ENCODE data around the gene TTC7B. TPM values are rescaled to one million over a fixed set of nuclear protein-coding genes. Genes with fewer than 3 reads are reported as not detected.

Gene TTC7B
- total RNA-seq, 1 experiment from 2014 or later: 70.6 TPM

DNA sequence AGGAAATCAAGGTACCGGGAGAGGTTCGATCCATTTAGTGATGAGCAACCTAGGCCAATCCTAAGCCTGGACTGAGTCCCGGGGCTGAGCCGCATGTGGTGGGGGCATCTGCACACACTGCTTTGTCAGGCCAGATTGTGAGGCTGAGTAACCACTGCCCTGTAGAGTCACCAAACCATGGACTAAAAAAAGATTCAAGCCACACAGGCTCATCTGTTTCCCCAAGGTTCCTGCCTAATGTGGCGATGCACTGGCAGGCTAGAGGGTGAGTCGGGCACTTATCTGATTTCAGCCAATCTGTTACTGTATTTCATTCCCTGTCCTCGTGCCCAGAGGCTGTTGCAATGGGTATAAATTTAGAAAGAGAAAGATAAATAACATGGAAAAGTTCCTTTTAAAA is 140.8 kb downstream of the TTC7B start:
- ChIA-PET POLR2A (no interaction called here), RAD21 (ENCODE audit: low non-redundant PET in 1 of 2, low total read pairs in 2 of 2, uncharacterized antibody in 2 of 2, unreplicated experiment in 2 of 2) (no interaction called here), CTCF (no interaction called here)
- H3K27me3 ChIP-seq (ENCODE audit: insufficient read depth, low read length): no peaks in the 10 kb centered on the region
- TF ChIP-seq TCF7L2 (IDR thresholded peaks at IDR 0.05; ENCODE audit: borderline replicate concordance, extremely low read depth, insufficient read depth, insufficient read length) (no peak), EGR1 (IDR thresholded peaks at IDR 0.05; ENCODE audit: low read depth) (no peak), POLR2AphosphoS5 (IDR thresholded peaks at IDR 0.05; ENCODE audit: low read depth, low read length) (no peak), ZFX (IDR thresholded peaks at IDR 0.05) (no peak), JUND (IDR thresholded peaks at IDR 0.05) (no peak), EZH2 (IDR thresholded peaks at IDR 0.05) (no peak), FOSL1 (IDR thresholded peaks at IDR 0.05; ENCODE audit: low read depth) (no peak), POLR2A (IDR thresholded peaks at IDR 0.05; ENCODE audit: borderline replicate concordance, extremely low read depth, insufficient read depth, insufficient read length) (no peak), SRF (IDR thresholded peaks at IDR 0.05; ENCODE audit: low read depth) (no peak), ELF1 (IDR thresholded peaks at IDR 0.05; ENCODE audit: borderline replicate concordance, low read depth) (no peak), SP1 (IDR thresholded peaks at IDR 0.05; ENCODE audit: low read depth) (no peak), SIN3A (IDR thresholded peaks at IDR 0.05; ENCODE audit: low read depth) (no peak), ZNF274 (IDR thresholded peaks at IDR 0.05; ENCODE audit: low read depth, low read length) (no peak), EZH2phosphoT487 (IDR thresholded peaks at IDR 0.05; ENCODE audit: borderline replicate concordance) (no peak)
- TF ChIP-seq, protein P1, sequence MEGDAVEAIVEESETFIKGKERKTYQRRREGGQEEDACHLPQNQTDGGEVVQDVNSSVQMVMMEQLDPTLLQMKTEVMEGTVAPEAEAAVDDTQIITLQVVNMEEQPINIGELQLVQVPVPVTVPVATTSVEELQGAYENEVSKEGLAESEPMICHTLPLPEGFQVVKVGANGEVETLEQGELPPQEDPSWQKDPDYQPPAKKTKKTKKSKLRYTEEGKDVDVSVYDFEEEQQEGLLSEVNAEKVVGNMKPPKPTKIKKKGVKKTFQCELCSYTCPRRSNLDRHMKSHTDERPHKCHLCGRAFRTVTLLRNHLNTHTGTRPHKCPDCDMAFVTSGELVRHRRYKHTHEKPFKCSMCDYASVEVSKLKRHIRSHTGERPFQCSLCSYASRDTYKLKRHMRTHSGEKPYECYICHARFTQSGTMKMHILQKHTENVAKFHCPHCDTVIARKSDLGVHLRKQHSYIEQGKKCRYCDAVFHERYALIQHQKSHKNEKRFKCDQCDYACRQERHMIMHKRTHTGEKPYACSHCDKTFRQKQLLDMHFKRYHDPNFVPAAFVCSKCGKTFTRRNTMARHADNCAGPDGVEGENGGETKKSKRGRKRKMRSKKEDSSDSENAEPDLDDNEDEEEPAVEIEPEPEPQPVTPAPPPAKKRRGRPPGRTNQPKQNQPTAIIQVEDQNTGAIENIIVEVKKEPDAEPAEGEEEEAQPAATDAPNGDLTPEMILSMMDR (IDR thresholded peaks at IDR 0.05 in 2 of 3, conservative IDR thresholded peaks at IDR 0.05 in 1 of 3; ENCODE audit: borderline replicate concordance in 1 of 3, insufficient read depth in 1 of 3, low read depth in 2 of 3, low read length in 2 of 3): no peak
- TF ChIP-seq, protein P2, sequence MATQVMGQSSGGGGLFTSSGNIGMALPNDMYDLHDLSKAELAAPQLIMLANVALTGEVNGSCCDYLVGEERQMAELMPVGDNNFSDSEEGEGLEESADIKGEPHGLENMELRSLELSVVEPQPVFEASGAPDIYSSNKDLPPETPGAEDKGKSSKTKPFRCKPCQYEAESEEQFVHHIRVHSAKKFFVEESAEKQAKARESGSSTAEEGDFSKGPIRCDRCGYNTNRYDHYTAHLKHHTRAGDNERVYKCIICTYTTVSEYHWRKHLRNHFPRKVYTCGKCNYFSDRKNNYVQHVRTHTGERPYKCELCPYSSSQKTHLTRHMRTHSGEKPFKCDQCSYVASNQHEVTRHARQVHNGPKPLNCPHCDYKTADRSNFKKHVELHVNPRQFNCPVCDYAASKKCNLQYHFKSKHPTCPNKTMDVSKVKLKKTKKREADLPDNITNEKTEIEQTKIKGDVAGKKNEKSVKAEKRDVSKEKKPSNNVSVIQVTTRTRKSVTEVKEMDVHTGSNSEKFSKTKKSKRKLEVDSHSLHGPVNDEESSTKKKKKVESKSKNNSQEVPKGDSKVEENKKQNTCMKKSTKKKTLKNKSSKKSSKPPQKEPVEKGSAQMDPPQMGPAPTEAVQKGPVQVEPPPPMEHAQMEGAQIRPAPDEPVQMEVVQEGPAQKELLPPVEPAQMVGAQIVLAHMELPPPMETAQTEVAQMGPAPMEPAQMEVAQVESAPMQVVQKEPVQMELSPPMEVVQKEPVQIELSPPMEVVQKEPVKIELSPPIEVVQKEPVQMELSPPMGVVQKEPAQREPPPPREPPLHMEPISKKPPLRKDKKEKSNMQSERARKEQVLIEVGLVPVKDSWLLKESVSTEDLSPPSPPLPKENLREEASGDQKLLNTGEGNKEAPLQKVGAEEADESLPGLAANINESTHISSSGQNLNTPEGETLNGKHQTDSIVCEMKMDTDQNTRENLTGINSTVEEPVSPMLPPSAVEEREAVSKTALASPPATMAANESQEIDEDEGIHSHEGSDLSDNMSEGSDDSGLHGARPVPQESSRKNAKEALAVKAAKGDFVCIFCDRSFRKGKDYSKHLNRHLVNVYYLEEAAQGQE (IDR thresholded peaks at IDR 0.05; ENCODE audit: low read depth): no peak
- TF ChIP-seq, protein P3, sequence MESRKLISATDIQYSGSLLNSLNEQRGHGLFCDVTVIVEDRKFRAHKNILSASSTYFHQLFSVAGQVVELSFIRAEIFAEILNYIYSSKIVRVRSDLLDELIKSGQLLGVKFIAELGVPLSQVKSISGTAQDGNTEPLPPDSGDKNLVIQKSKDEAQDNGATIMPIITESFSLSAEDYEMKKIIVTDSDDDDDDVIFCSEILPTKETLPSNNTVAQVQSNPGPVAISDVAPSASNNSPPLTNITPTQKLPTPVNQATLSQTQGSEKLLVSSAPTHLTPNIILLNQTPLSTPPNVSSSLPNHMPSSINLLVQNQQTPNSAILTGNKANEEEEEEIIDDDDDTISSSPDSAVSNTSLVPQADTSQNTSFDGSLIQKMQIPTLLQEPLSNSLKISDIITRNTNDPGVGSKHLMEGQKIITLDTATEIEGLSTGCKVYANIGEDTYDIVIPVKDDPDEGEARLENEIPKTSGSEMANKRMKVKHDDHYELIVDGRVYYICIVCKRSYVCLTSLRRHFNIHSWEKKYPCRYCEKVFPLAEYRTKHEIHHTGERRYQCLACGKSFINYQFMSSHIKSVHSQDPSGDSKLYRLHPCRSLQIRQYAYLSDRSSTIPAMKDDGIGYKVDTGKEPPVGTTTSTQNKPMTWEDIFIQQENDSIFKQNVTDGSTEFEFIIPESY (IDR thresholded peaks at IDR 0.05; ENCODE audit: extremely low read depth, insufficient replicate concordance, low read length): no peak
- no peak overlapping the region for H3K4me3 ChIP-seq (replicated peaks in 1 of 2; ENCODE audit: low read depth in 1 of 2, low read length in 2 of 2)
- H3K36me3 ChIP-seq (ENCODE audit: control insufficient read depth in 1 of 2, insufficient read depth in 2 of 2, low read length in 2 of 2): no peaks in the 10 kb centered on the region
- H3K9ac ChIP-seq (ENCODE audit: low read length): no peak overlapping the region
- no peak for ATAC-seq
- DNase-seq (ENCODE audit: low read depth, low spot score): no peak
- H3K27ac ChIP-seq (ENCODE audit: low read depth, low read length): no peak overlapping the region
- H4K20me1 ChIP-seq (ENCODE audit: insufficient read depth): no peaks in the 10 kb centered on the region
- no peaks in the 10 kb centered on the region for H3K9me2 ChIP-seq (ENCODE audit: insufficient read depth)
- no peak overlapping the region for H2AFZ ChIP-seq (ENCODE audit: low read depth, low read length, poor library complexity, severe bottlenecking)
- H3K9me3 ChIP-seq (ENCODE audit: control insufficient read depth in 1 of 2, insufficient read depth in 1 of 2, low read depth in 1 of 2, low read length in 2 of 2): no peaks in the 10 kb centered on the region
- intact Hi-C loops (cut with micrococcal nuclease): no loop called here
- BruUV-seq (replicated peaks): no TSS peak
- no peaks in the 10 kb centered on the region for H3K79me2 ChIP-seq (ENCODE audit: insufficient read depth, low read length)
- no peak overlapping the region for H3K4me2 ChIP-seq (ENCODE audit: low read length)
- H3K4me1 ChIP-seq (ENCODE audit: control insufficient read depth in 1 of 2, insufficient read depth in 2 of 2, low read length in 2 of 2): peaks cover 8 to 10% of the 10 kb centered on the region in 2 experiments
